HG03565 (cell line): ENCODE data around the gene SGO2.

Experiments
- ATAC-seq: cut with Tn5 transposase; IDR thresholded peaks from one replicate; pipeline ENCODE4 v1.9.1; 2021; ENCODE audit warnings: mild to moderate bottlenecking, moderate library complexity; ENCODE audit not compliant: unreplicated experiment

Gene SGO2

GRCh38 chr2:200588076-200588678, 62.2 kb downstream of the SGO2 start:
- ATAC-seq, result no peak

DNA sequence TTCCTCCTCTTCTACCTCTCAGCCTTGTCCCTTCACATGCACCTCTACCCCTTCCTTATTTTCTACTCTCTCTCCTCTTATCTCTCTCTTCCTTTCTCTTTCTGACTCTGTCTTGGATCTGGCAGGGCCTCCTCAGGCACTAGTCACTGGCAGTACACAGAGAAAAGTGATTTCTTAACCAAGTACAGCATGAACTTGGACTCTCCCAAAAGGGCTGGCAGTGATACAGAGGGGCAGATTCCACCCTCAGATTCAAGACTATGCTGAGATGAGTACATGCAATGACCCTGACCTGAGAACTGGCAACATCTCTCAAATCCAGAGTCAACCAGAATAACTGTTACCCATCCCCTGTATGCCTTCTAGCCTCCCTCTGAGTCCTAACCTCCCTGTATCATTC, 64.1 kb downstream of the SGO2 start:
- no peak for ATAC-seq

GRCh38 chr2:200591308-200591707, 65.3 kb downstream of the SGO2 start:
- no peak for ATAC-seq

GRCh38 chr2:200592406-200593075, 66.5 kb downstream of the SGO2 start:
- ATAC-seq, result no peak

- ATAC-seq, result no peak
These were observed 67.9 kb downstream of the SGO2 start for GRCh38 chr2:200593905-200594304.

DNA sequence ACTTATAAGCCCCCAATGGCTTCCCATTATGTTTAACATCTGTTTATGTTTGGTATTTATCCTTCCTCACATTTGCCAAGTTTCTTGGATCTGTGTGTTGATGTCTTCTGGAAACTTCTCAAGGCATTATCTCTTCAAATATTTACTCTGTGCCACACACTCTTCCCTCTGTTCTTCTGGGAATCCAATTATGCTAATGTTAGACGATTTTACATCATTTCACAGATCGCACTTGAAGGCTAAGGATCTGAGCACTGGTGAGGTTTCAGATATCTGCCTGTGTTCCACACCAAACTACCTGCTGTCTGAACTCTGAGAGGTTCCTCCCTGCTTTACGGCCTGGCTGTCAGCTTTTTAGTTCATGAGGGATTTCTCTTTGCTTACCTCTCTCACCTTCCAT, 69.9 kb downstream of the SGO2 start:
- ATAC-seq, result no peak

DNA sequence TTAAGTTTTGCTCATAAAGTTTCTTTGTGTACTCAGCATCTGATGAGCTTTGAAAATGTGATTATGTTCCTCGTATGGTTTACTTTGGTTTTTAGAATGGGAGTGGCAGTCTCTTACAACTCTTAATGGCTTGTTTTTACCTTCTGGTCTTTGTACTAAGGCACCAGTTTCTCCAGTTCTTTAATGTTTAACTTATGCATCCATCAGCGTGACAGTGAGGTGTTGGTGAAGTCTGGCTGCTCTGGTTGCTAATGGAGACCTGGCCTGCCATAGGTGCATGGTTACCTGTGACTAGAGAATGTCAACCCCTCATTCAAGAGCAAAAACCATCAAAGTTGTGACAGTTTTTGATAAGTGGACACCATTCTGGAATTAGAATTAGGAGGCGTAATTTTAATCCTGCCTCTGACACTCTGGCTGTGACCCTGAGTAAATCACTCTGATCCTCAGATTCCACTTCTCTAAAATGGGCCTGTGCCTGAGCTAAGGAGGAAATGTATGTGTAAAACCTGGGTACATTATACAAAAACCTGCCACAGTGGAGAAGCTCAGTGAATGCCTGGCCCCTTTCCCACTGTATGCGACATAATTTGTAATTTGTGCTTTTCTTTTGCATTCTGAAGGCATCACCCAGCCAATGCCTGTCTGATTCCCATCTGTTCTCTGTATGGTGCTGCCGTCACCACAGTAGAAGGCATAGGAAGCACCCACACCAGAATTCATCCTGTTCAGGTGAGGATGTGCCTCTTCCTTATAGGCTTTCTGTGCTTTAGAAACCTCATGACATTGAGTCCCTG, 71.0 kb downstream of the SGO2 start:
- ATAC-seq, result no peak

GRCh38 chr2:200599206-200599605, 73.2 kb downstream of the SGO2 start:
- ATAC-seq, result no peak

- no peak for ATAC-seq
These were observed 74.7 kb downstream of the SGO2 start for GRCh38 chr2:200600549-200601225.

DNA sequence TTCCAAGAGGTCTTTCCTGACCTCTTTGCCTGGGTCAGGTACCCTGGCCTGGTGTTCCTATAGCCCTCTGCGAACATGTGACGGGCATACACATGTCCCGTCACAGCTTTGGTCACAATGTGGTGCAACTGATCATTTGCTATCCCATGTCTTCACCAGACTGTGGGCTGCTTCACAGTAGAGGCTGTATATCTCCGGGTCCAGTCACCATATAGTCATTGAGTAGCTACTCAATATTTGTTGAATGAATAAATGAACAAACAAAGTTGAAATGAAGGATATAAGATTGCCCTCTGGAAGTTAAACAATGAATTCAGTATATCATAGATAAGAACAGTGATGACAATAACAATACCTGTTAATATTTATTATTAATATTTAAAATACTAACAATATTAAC, 76.6 kb downstream of the SGO2 start:
- no peak for ATAC-seq

GRCh38 chr2:200603972-200604371, 78.0 kb downstream of the SGO2 start:
- no peak for ATAC-seq

- ATAC-seq, result no peak
These were observed 78.7 kb downstream of the SGO2 start for GRCh38 chr2:200604571-200605255.

DNA sequence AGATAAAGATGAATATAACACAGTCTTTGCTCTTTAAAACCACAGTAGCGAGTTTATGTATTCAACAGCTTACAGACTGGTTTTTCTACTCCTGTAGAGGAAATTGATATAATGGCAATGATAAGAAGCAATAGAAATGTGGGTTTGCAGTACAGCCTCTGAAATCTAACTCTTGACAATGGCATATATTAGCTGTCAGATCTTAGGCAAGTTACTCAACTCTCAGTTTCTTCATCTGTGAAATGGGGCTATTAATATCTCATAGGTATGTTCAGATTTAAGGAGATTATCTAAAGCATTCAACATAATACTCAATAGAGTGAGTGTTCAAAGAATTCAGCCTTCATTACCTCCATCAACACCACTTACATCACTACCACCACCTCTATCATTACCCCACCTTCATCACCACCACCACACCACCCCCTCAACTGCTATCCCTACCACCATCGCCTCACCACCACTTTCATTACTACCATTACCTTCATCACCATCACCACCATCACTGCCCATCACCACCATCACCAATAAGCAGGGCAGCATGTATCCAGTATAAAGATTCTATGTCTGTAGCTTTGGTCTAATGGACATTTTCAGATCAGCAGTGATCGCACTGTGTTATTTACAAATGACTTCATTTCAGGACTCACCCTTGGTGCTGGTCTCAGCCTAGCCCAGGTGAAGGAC, 82.5 kb downstream of the SGO2 start:
- no peak for ATAC-seq

GRCh38 chr2:200609028-200609614, 83.1 kb downstream of the SGO2 start:
- no peak for ATAC-seq

DNA sequence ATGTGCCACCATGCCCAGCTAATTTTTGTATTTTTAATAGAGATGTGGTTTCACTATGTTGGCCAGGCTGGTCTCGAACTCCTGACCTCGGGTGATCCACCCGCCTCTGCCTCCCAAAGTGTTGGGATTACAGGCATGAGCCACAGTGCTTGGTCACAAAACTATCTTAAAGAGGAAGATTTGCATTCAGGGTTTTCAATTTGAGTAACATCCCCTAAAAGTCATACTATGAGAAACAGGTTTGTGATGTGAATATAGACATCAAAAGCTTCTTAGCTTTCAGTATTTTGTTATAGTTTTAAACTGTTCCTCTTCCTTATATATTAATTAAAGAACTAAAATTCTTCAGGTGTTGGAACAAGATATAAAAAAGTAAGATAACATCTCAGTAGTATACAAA, 84.2 kb downstream of the SGO2 start:
- peak; percentile 41 for ATAC-seq

DNA sequence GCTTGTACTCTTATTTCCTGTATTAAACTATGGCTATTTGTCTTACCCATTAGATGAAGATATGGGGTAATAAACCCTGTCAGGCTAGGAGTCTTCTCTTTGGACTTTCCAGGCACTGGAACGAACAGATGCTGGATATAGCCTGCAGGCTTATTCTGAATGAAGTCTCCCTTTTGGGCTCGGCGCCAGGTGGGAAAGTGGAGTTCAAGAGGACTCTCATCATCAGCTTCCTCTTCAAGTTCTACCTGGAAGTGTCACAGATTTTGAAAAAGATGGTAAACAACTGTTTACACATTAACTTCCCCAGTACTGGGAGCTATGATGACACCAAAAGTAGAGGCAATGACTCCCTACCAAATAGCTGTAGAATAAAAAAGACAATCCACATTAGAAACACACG, 87.7 kb downstream of the SGO2 start:
- no peak for ATAC-seq

DNA sequence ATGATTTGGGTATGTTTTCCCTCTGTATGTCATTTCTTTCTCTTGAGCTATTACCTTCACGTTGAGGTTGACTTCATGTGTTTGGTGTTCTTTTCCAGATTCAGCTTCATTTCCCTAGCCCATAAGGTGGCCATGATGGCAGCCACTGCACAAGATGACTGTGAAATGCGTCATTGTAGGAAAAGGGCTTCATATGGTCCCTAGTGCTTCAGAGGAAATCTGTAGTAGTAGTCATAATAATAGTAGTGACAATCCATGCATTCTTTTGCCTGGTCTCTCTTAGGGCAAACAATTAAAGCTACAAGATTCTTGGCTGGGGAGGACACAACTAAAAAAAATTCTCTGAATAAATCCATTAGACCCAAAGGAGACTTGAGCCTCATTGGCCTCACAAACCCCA, 88.2 kb downstream of the SGO2 start:
- no peak for ATAC-seq

DNA sequence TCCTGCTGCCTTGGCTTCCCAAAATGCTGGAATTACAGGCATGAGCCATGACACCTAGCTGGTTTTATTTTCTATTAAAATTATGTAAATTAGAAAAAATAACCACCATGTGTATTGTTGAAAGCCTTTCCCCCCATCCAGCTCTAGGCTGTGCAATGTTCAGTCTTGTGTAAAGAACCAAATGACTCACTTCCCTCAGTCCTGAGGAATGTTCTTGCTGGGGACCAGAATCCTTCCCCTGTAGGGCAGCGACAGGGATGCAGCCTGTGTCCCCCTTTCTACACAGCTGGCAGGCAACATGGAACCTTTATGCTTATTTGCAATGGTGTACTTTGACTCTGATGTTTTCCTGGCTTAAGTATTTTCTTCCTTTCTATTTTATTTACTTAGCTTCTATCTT, 89.2 kb downstream of the SGO2 start:
- no peak for ATAC-seq

DNA sequence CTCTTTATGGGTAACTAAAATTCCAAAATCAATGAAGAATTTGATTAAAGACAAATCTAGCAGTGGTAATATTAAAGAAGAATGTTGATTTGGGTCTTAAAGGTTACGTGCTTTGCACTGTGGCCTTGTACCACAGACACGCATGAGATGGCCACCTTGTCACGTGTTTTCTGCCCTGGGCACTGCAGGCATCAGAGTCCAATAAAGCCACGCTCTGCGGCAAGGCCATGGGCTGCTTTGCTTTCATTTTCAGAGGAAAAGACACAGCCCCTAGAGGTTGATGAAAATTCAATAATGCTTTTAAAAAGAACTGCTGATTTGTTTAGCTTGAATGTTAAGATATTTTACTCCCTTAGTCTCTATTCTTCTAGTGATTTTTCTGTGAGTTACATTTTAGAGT, 90.2 kb downstream of the SGO2 start:
- peak; percentile 49 for ATAC-seq

GRCh38 chr2:200616656-200617055, 90.6 kb downstream of the SGO2 start:
- no peak for ATAC-seq
